Neural cell (in vitro differentiated cells): Measurements from ENCODE around the gene CLEC9A. TPM values are rescaled to one million over a fixed set of nuclear protein-coding genes. Genes with fewer than 3 reads are reported as not detected.

ENCODE experiments used
- H2AFZ ChIP-seq: fragments of 200-600, 300-800 bp; sonication (generic), shearing (Covaris generic); 2 replicates; pipeline ENCODE4 v1.6.0; 2014; ENCODE audit warnings: low read depth, mild to moderate bottlenecking, antibody characterized with exemption, low read length, moderate library complexity
- H3F3A ChIP-seq: fragments of 200-600 bp; shearing (Covaris generic); 2 replicates; pipeline ENCODE4 v1.6.1; 2016; ENCODE audit warnings: mild to moderate bottlenecking, moderate library complexity, mixed read lengths, antibody characterized with exemption, low read length; ENCODE audit not compliant: insufficient read depth, poor library complexity, severe bottlenecking
- H3K27ac ChIP-seq: fragments of 200-600, 300-800 bp; sonication (generic), shearing (Covaris generic); 2 replicates; pipeline ENCODE4 v1.5.1; 2014; ENCODE audit warnings: mild to moderate bottlenecking, low read length, moderate library complexity
- H3K27me3 ChIP-seq: fragments of 300-800, 200-600 bp; sonication (generic), shearing (Covaris generic); 2 replicates; pipeline ENCODE4 v1.6.0; 2014; ENCODE audit warnings: mild to moderate bottlenecking, low read depth, low read length, moderate library complexity; ENCODE audit not compliant: insufficient read depth
- H3K36me3 ChIP-seq: fragments of 300-800, 200-600 bp; sonication (generic), shearing (Covaris generic); 2 replicates; pipeline ENCODE4 v1.5.1; 2014; ENCODE audit warnings: mild to moderate bottlenecking, antibody characterized with exemption, low read length, moderate library complexity; ENCODE audit not compliant: insufficient read depth
- H3K4me2 ChIP-seq: fragments of 300-800, 200-600 bp; sonication (generic), shearing (Covaris generic); 2 replicates; pipeline ENCODE4 v1.6.0; 2014; ENCODE audit warnings: mild to moderate bottlenecking, low read length
- H3K4me3 ChIP-seq: fragments of 300-800, 200-600 bp; sonication (generic), shearing (Covaris generic); 2 replicates; pipeline ENCODE4 v1.5.1; 2014; ENCODE audit warnings: mild to moderate bottlenecking, low read length, moderate library complexity
- H3K79me2 ChIP-seq: fragments of 200-600 bp; shearing (Covaris generic); replicated peaks from 2 replicates; pipeline ENCODE4 v1.6.0; 2014; ENCODE audit warnings: mild to moderate bottlenecking, low read length, moderate library complexity; ENCODE audit not compliant: insufficient read depth
- H3K9ac ChIP-seq: fragments of 300-800, 200-600 bp; sonication (generic), shearing (Covaris generic); 2 replicates; pipeline ENCODE4 v1.6.1; 2016; ENCODE audit warnings: mild to moderate bottlenecking, low read length, mixed read lengths
- H3K9me2 ChIP-seq: fragments of 200-600 bp; shearing (Covaris generic); 2 replicates; pipeline ENCODE4 v1.6.1; 2016; ENCODE audit warnings: mild to moderate bottlenecking, low read length, mixed read lengths; ENCODE audit not compliant: insufficient read depth
- H3K9me3 ChIP-seq: fragments of 200-600, 300-800 bp; sonication (generic), shearing (Covaris generic); 2 replicates; pipeline ENCODE4 v1.6.1; 2016; ENCODE audit warnings: mild to moderate bottlenecking, mixed run types, low read length, moderate library complexity, mixed read lengths
- H4K20me1 ChIP-seq: fragments of 200-600 bp; shearing (Covaris generic); 2 replicates; pipeline ENCODE4 v1.6.1; 2016; ENCODE audit warnings: mild to moderate bottlenecking, mixed run types; ENCODE audit not compliant: insufficient read depth
- CTCF ChIP-seq: fragments of 450-650 bp; IDR thresholded peaks from 2 replicates; pipeline ENCODE4 v1.5.1; 2014; ENCODE audit warnings: antibody characterized with exemption, mild to moderate bottlenecking, moderate library complexity; ENCODE audit not compliant: poor library complexity, severe bottlenecking
- EP300 ChIP-seq: fragments of 450-650 bp; conservative IDR thresholded peaks from 2 replicates; pipeline ENCODE4 v1.6.1; 2014; ENCODE audit warnings: antibody characterized with exemption, mild to moderate bottlenecking, moderate library complexity; ENCODE audit not compliant: poor library complexity, severe bottlenecking
- EZH2 ChIP-seq: fragments of 200-600, 300-800 bp; shearing (Covaris generic), sonication (generic); IDR thresholded peaks from 2 replicates; pipeline ENCODE4 v1.6.1; 2014; ENCODE audit warnings: antibody characterized with exemption, low read length, borderline replicate concordance, mild to moderate bottlenecking; ENCODE audit not compliant: insufficient read depth, poor library complexity, severe bottlenecking
- MXI1 ChIP-seq: fragments of 450-650 bp; conservative IDR thresholded peaks from 2 replicates; pipeline ENCODE4 v1.6.1; 2014; ENCODE audit warnings: antibody characterized with exemption, mild to moderate bottlenecking; ENCODE audit not compliant: poor library complexity, severe bottlenecking
- POLR2AphosphoS5 ChIP-seq: IDR thresholded peaks from 2 replicates; pipeline ENCODE4 v1.6.1; 2012
- RAD21 ChIP-seq: fragments of 450-650 bp; conservative IDR thresholded peaks from 2 replicates; pipeline ENCODE4 v1.6.1; 2014; ENCODE audit warnings: antibody characterized with exemption, mild to moderate bottlenecking, moderate library complexity
- SMC3 ChIP-seq: fragments of 450-650 bp; conservative IDR thresholded peaks from 2 replicates; pipeline ENCODE4 v1.6.1; 2014; ENCODE audit warnings: antibody characterized with exemption, mild to moderate bottlenecking, moderate library complexity; ENCODE audit not compliant: poor library complexity
- TAF1 ChIP-seq: IDR thresholded peaks from 2 replicates; pipeline ENCODE4 v1.6.1; 2012; ENCODE audit warnings: low read depth
- polyA plus RNA-seq: library from polyadenylated mRNA; depleted of rRNA; stranded (reverse); fragments of >200 nt; gene quantifications from 2 replicates; pipeline ENCODE4 v1.2.3, GENCODE V29; 2014
- TF ChIP-seq, protein P1 (sequence below): IDR thresholded peaks from 2 replicates; pipeline ENCODE4 v1.6.1; 2012; ENCODE audit warnings: borderline replicate concordance

Gene CLEC9A
- polyA plus RNA-seq, 1 donor from 2014 or later: not detected

DNA sequence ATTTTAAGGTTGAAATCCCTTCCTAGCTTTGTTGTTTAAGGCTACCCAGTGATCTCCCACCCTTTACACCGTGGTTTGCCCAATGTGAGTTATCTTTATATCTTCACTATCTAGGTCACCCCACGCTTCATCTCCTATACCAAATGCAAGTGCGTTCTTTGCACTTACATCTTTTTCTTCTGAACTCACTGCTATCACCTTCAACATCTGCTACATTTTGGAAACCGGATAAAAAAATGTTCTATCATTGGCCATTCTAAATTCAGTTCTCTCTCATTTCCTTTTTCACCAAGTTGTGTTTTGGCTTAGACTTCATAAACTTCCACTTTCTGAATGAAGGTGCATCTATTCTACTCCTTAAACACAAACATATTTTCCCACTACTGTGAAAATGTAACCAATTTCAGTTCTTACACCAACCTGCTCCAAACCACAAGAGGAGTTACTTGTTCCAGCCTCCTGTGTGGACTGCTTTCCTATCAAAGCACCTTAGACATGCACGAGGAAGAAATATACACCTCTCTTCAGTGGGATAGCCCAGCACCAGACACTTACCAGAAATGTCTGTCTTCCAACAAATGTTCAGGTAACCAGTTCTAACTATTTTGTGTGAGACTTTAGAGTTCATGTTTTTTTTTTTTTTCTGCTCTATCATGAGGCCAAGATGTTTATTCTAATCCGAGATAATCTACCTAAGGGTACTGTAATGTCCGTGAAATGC, 21.9 kb downstream of the CLEC9A start:
- Histone ChIP-seq H3F3A (no peaks in the 10 kb centered on the region), H2AFZ (no peak overlapping the region), H3K4me2 (no peak overlapping the region), H3K4me3 (no peak overlapping the region), H3K9ac (no peak overlapping the region), H4K20me1 (no peaks in the 10 kb centered on the region), H3K36me3 (no peaks in the 10 kb centered on the region), H3K9me2 (no peaks in the 10 kb centered on the region), H3K27me3 (no peaks in the 10 kb centered on the region), H3K79me2 (no peaks in the 10 kb centered on the region), H3K27ac (no peak overlapping the region), H3K9me3 (no peaks in the 10 kb centered on the region)
- TF ChIP-seq EZH2 (no peak), SMC3 (no peak), MXI1 (no peak), CTCF (no peak), EP300 (no peak), RAD21 (no peak), POLR2AphosphoS5 (no peak), TAF1 (no peak)
- TF ChIP-seq, protein P1, sequence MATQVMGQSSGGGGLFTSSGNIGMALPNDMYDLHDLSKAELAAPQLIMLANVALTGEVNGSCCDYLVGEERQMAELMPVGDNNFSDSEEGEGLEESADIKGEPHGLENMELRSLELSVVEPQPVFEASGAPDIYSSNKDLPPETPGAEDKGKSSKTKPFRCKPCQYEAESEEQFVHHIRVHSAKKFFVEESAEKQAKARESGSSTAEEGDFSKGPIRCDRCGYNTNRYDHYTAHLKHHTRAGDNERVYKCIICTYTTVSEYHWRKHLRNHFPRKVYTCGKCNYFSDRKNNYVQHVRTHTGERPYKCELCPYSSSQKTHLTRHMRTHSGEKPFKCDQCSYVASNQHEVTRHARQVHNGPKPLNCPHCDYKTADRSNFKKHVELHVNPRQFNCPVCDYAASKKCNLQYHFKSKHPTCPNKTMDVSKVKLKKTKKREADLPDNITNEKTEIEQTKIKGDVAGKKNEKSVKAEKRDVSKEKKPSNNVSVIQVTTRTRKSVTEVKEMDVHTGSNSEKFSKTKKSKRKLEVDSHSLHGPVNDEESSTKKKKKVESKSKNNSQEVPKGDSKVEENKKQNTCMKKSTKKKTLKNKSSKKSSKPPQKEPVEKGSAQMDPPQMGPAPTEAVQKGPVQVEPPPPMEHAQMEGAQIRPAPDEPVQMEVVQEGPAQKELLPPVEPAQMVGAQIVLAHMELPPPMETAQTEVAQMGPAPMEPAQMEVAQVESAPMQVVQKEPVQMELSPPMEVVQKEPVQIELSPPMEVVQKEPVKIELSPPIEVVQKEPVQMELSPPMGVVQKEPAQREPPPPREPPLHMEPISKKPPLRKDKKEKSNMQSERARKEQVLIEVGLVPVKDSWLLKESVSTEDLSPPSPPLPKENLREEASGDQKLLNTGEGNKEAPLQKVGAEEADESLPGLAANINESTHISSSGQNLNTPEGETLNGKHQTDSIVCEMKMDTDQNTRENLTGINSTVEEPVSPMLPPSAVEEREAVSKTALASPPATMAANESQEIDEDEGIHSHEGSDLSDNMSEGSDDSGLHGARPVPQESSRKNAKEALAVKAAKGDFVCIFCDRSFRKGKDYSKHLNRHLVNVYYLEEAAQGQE: no peak

- H3F3A ChIP-seq: no peaks in the 10 kb centered on the region
- no peak overlapping the region for H3K4me3 ChIP-seq
- H3K36me3 ChIP-seq: no peaks in the 10 kb centered on the region
- no peaks in the 10 kb centered on the region for H3K9me2 ChIP-seq
- no peaks in the 10 kb centered on the region for H3K9me3 ChIP-seq
- H4K20me1 ChIP-seq: no peaks in the 10 kb centered on the region
- TF ChIP-seq SMC3 (no peak), RAD21 (no peak), EZH2 (no peak), EP300 (no peak), POLR2AphosphoS5 (no peak), CTCF (no peak), MXI1 (no peak), TAF1 (no peak)
- TF ChIP-seq, protein P1: no peak
- no peak overlapping the region for H2AFZ ChIP-seq
- no peak overlapping the region for H3K9ac ChIP-seq
- H3K27ac ChIP-seq: no peak overlapping the region
- no peaks in the 10 kb centered on the region for H3K79me2 ChIP-seq
- H3K27me3 ChIP-seq: no peaks in the 10 kb centered on the region
- no peak overlapping the region for H3K4me2 ChIP-seq
Observed at GRCh38 chr12:10058387-10058786, 27.9 kb downstream of the CLEC9A start.
